GM12801 (cell line): ENCODE measurements around the gene SCFD2.

Experiments
- TF ChIP-seq, protein P1 (sequence below): IDR thresholded peaks from one replicate; pipeline ENCODE4 v1.5.1; 2011; ENCODE audit warnings: control low read depth; ENCODE audit not compliant: insufficient read length; ENCODE audit errors: extremely low read depth

Gene SCFD2

GRCh38 chr4:52961666-52962412, 404.0 kb downstream of the SCFD2 start:
- TF ChIP-seq, protein P1, sequence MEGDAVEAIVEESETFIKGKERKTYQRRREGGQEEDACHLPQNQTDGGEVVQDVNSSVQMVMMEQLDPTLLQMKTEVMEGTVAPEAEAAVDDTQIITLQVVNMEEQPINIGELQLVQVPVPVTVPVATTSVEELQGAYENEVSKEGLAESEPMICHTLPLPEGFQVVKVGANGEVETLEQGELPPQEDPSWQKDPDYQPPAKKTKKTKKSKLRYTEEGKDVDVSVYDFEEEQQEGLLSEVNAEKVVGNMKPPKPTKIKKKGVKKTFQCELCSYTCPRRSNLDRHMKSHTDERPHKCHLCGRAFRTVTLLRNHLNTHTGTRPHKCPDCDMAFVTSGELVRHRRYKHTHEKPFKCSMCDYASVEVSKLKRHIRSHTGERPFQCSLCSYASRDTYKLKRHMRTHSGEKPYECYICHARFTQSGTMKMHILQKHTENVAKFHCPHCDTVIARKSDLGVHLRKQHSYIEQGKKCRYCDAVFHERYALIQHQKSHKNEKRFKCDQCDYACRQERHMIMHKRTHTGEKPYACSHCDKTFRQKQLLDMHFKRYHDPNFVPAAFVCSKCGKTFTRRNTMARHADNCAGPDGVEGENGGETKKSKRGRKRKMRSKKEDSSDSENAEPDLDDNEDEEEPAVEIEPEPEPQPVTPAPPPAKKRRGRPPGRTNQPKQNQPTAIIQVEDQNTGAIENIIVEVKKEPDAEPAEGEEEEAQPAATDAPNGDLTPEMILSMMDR = no peak

DNA sequence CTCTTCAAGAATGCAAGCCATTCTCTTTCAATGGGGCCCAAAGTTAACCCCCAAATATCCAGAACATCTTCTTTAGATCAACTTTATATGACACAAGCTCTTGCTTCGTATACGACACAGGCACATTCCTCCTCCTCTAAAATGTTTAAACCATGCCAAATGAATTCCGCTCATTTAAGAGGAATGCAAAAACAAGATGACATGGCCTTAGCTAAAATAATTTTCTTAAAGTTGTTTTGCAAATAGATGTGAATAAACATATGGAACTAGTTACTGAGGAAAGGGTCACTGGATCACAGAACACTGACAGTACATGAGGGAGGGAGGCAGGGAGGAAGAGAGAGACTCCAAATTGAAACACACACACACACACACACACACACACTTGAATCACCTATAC, 406.3 kb downstream of the SCFD2 start:
- TF ChIP-seq, protein P1 = no peak

GRCh38 chr4:52957835-52958631, 407.8 kb downstream of the SCFD2 start:
- TF ChIP-seq, protein P1 = no peak

DNA sequence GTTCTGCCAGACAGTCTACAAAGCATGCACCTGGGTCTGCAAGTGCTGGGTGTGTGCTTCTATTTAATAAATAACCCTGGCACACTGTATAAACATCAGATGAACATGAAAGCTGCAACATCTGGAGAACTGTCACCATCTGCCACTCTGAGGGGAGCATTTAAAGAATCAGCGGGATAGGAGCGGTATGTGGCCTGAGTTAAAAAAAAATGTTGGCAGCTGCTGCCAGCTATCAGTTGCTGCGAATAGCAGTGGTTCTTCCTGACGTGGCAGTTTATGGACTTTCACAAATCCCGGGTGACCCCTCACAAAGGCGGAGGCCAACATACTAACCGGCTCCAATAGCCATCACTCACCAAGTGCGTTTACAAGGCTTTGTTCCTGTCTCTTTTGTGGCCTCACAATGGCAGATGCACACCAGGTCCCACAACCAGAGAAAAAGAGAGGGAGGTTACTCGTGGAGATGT, 408.6 kb downstream of the SCFD2 start:
- TF ChIP-seq, protein P1 = no peak

GRCh38 chr4:52956691-52957090, 409.2 kb downstream of the SCFD2 start:
- TF ChIP-seq, protein P1 = no peak

DNA sequence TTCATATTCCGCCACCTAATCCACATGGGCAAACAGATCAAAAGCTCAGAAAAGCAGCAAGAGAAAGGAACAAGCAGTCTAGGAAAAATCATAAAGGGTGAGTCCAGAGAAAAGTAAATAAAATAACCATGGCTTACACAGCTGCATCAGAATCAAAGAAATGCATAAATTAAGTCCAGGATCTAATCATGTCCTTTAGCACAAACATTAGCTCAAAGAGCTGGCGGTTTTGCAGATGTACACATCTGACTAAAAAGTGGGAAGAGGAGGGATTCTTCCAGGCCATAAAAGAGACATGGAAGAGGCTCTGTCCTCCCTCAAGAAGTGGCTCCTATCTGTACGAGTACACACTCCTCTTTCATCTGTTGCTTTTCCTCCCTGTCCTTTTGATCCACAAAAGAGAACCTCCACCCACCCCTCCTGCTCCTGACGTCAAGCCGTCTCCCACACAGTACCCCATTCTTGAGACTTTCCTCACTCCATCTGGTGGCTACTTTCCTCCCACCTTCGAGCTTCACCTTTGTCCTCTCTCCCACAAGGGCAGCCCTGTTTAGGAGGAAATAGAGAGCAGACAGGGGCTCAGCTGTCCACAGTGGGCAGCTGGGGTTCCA, 411.2 kb downstream of the SCFD2 start:
- TF ChIP-seq, protein P1 = no peak

GRCh38 chr4:52952540-52952939, 413.3 kb downstream of the SCFD2 start:
- TF ChIP-seq, protein P1 = no peak
